Glomerular endothelial cell (primary cell): ENCODE data around the gene PRRT4. TPM values are rescaled to one million over a fixed set of nuclear protein-coding genes. Genes with fewer than 3 reads are reported as not detected.

Experiments
- DNase-seq: peaks from one replicate; pipeline ENCODE4 v3.0.0-alpha.2; 2011; ENCODE audit warnings: low read depth, low spot score; ENCODE audit errors: extremely low read depth
- total RNA-seq: library from RNA; depleted of rRNA; stranded (reverse); fragments of >200 nt; gene quantifications from 2 replicates; pipeline ENCODE4 v1.2.3, GENCODE V29; 2015

The PRRT4 gene
- total RNA-seq, 1 donor from 2014 or later: 0.35 TPM

DNA sequence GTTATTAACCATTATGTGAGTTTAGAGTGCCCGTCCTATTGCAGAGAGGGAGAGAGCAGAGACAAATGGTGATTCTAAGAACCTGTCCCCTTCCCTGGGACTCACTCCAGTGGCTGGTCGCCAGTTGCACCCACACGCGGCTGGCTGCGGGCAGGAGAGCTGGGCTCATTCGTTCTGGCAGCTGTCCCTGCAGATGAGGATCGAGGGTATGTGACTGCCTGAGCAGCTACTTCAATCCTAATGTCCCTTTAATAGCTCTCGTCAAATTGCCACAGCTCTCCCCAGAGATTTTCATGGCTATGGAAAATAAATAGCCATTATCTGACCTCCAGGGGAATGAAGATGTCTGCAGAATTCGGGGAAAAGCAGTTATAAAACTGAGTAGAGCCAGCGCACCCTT, 59.4 kb downstream of the PRRT4 start:
- no peak for DNase-seq

Other genes with a start within 250 kb of the PRRT4 start
- gene LEP, start 120.4 kb downstream of the PRRT4 start, total RNA-seq: not detected in 2 replicates
- 18.9 and 24.1 TPM in 2 replicates for gene RBM28, start 17.8 kb downstream of the PRRT4 start, total RNA-seq
- 83.0 and 121 TPM in 2 replicates for gene IMPDH1, start 48.3 kb upstream of the PRRT4 start, total RNA-seq
- gene HILPDA, start 94.2 kb upstream of the PRRT4 start, total RNA-seq: 11.6 and 16.6 TPM in 2 replicates
- 21.0 and 21.8 TPM in 2 replicates for gene METTL2B, start 115.1 kb upstream of the PRRT4 start, total RNA-seq